GM06990 (cell line): ENCODE results near the gene BBS5.
"Not testable (repeated sequence)": the region's sequence is repeated elsewhere in the genome, so short reads cannot be mapped to it uniquely, and the experiment has no call there.

ENCODE experiments used
- DNase-seq: peaks from one replicate; pipeline ENCODE4 v3.0.0-alpha.2; 2011; ENCODE audit not compliant: insufficient read length; ENCODE audit errors: extremely low read depth
- H3K27me3 ChIP-seq: replicated peaks from 2 replicates; pipeline ENCODE4 v1.6.0; 2011; ENCODE audit warnings: low read length; ENCODE audit not compliant: control insufficient read depth, insufficient read depth
- H3K36me3 ChIP-seq: 2 replicates; pipeline ENCODE4 v1.5.1; 2011; ENCODE audit warnings: low read length; ENCODE audit not compliant: control insufficient read depth, insufficient read depth
- H3K4me3 ChIP-seq: replicated peaks from 2 replicates; pipeline ENCODE4 v1.5.1; 2011; ENCODE audit warnings: low read depth, mild to moderate bottlenecking, control low read depth, low read length
- TF ChIP-seq, protein P1 (sequence below): IDR thresholded peaks from 2 replicates; pipeline ENCODE4 v1.5.1; 2011; ENCODE audit warnings: low read length, control low read depth, mild to moderate bottlenecking, inconsistent platforms; ENCODE audit not compliant: insufficient read depth, poor library complexity, severe bottlenecking

The BBS5 gene

DNA sequence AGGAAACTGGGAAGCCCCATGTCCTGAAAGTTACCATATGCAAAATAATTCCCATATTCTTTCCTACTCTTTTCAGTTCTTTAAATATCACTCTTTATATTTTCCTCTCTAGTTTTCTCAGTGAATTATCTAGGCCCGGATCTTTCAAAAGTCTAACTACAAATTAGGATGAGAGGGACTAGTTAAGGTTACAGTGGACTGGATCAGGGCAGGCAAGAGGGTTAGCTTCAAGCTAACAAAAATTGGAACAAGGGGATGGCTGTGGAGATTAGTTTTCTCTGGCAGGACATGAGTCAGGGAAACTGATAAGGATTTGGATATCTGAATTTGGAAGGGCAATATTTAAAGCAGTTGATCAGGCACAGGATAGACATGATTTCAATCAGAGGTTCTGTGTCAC is 30.4 kb upstream of the BBS5 start:
- no peak overlapping the region for H3K4me3 ChIP-seq
- H3K36me3 ChIP-seq: no peaks in the 10 kb centered on the region
- no peaks in the 10 kb centered on the region for H3K27me3 ChIP-seq
- TF ChIP-seq, protein P1, sequence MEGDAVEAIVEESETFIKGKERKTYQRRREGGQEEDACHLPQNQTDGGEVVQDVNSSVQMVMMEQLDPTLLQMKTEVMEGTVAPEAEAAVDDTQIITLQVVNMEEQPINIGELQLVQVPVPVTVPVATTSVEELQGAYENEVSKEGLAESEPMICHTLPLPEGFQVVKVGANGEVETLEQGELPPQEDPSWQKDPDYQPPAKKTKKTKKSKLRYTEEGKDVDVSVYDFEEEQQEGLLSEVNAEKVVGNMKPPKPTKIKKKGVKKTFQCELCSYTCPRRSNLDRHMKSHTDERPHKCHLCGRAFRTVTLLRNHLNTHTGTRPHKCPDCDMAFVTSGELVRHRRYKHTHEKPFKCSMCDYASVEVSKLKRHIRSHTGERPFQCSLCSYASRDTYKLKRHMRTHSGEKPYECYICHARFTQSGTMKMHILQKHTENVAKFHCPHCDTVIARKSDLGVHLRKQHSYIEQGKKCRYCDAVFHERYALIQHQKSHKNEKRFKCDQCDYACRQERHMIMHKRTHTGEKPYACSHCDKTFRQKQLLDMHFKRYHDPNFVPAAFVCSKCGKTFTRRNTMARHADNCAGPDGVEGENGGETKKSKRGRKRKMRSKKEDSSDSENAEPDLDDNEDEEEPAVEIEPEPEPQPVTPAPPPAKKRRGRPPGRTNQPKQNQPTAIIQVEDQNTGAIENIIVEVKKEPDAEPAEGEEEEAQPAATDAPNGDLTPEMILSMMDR: no peak
- no peak for DNase-seq

DNA sequence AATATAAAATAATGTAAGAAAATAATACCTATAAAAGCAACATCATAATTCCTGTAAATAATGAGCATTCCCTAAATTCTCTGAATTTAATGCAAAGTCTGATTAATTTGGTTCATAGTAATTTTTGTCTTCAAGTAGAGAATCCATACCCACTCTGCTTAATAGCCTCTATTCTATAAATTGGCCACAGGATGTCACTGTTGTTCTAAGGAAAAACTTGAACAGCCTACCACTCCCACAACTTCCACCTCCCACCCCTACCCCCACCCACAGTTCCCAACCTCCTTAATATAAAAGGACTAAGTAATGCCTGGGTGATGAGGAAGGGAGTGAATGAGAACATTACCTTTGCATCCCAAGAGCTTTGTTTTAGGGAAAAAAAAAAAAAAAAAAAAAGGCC is 27.2 kb upstream of the BBS5 start:
- no peaks in the 10 kb centered on the region for H3K27me3 ChIP-seq
- H3K36me3 ChIP-seq: no peaks in the 10 kb centered on the region
- TF ChIP-seq, protein P1: peak; percentile 20
- no peak for DNase-seq
- H3K4me3 ChIP-seq: no peak overlapping the region

DNA sequence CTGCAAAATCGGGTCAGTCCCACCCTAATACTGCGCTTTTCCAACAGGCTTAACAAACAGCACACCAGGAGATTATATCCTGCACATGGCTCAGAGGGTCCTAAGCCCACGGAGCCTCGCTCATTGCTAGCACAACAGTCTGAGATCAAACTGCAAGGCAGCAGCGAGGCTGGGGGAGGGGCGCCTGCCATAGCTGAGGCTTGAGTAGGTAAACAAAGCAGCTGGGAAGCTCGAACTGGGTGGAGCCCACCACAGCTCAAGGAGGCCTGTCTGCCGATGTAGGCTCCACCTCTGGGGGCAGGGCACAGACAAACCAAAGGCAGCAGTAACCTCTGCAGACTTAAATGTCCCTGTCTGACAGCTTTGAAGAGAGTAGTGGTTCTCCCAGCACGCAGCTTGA is 26.2 kb upstream of the BBS5 start:
- not testable (repeated sequence) for DNase-seq, H3K27me3 ChIP-seq, H3K4me3 ChIP-seq, H3K36me3 ChIP-seq

DNA sequence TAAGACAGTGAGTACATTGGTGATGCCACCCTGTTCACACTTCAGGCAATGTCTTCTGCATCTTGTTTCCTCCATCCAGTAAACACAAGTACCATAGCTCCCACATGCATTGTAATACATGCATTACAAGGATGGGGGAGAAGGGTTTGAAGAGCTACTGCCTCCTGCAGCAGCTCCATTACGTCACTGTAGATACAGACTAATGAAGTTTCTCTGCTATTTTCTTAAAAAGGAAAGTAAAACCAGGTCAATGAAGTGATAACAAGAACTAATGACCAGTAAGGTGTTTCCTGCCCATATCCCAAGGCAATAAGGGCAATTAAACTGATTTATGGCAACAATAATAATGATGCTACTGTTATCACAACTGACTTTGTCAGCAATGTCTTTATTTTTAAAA is 18.2 kb upstream of the BBS5 start:
- H3K4me3 ChIP-seq: no peak overlapping the region
- TF ChIP-seq, protein P1: no peak
- H3K27me3 ChIP-seq: no peaks in the 10 kb centered on the region
- H3K36me3 ChIP-seq: no peaks in the 10 kb centered on the region
- DNase-seq: no peak

DNA sequence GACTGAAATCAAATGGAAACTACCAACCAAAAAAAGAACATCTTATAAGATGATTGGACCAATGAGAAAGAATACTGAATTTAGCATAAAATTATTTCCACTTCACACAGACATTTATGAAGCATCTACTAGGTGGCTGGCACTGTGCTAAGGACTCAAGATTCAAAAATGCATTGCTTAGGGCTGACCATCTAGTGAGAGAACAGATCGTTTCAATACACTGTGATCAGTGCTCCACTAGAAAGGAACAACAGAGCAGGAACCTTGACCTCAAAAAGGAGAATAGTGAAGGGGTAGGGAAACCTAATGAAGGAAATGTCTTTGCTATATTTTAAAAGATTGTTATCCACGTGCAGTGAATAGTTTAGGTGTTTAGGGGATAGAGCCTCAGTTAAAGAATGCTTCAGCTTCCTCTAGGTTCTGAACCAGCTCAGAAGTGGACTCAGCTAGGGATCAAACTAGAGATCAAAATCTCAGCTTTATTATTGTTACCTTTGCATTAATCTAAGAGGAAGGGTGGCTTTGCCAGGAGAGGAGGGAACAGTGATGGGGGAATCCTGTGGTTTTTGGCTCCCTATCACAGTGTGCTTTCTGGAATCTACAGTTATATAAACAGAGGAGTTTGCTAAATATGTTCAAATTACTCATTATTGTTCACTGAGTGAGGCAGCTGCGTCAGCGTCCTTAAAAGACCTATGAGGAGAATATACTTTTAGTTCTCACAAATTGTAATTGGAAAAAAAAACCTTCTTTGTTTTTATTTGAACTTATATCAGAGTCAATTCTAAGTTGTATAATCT is 16.2 kb upstream of the BBS5 start:
- no peak overlapping the region for H3K4me3 ChIP-seq
- H3K27me3 ChIP-seq: no peaks in the 10 kb centered on the region
- TF ChIP-seq, protein P1: no peak
- no peak for DNase-seq
- H3K36me3 ChIP-seq: no peaks in the 10 kb centered on the region

DNA sequence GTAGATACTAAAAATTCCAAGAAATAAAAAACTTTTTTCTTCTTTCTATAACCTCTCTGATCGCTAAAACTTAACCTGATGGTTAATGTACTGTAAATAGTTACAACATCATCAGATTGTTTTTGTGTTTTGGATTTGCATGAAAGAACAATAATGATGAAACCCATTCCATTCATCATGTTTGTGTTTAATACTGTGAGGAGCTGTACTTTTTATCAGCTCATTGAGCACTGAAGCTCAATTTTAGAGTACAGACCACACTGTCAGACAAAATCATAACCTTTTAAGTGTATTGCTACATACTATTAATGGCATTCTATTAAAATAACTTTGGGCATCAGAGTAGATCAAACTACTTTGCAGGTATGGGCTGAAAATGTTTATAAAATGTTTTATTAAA is 14.8 kb upstream of the BBS5 start:
- Histone ChIP-seq H3K4me3 (no peak overlapping the region), H3K36me3 (no peaks in the 10 kb centered on the region), H3K27me3 (no peaks in the 10 kb centered on the region)
- TF ChIP-seq, protein P1: no peak
- no peak for DNase-seq
